Measurements from ENCODE around the gene RIN2. TPM values are rescaled to one million over a fixed set of nuclear protein-coding genes. Genes with fewer than 3 reads are reported as not detected.

RIN2 gene
- total RNA-seq, 3 donors from 2014 or later (not counting 1 experiment from before 2014, with no cell fraction given), result 0.72 to 2.7 (median 2.7) TPM

GRCh38 chr20:19773471-19773870 is 15.4 kb downstream of the RIN2 start:
- Histone ChIP-seq H3K4me1 (ENCODE audit: control insufficient read depth, insufficient read depth, low read length) (no peaks in the 10 kb centered on the region), H3K27me3 (ENCODE audit: control insufficient read depth, insufficient read depth, low read length) (no peaks in the 10 kb centered on the region), H3K4me3 (ENCODE audit: low read length) (no peak overlapping the region), H3K27ac (ENCODE audit: low read length) (no peak overlapping the region), H3K9me3 (ENCODE audit: control insufficient read depth, insufficient read depth, low read length) (no peaks in the 10 kb centered on the region), H3K36me3 (ENCODE audit: control insufficient read depth, insufficient read depth, low read length) (no peaks in the 10 kb centered on the region)
- 81% methylated on average over 3 of the region's 4 CpGs for WGBS (ENCODE audit: insufficient coverage)
- H3K27ac Mint-ChIP-seq, result no peak overlapping the region
- no peak for TF ChIP-seq CTCF (IDR thresholded peaks at IDR 0.05)
- ATAC-seq (no peak), DNase-seq (no peak)
- peaks cover 12 to 13% of the 10 kb centered on the region in 2 donors for H3K27me3 Mint-ChIP-seq (ENCODE audit: low read depth in 2 of 2)
- H3K4me1 Mint-ChIP-seq, result no peaks in the 10 kb centered on the region
- no peaks in the 10 kb centered on the region for H3K36me3 Mint-ChIP-seq
- intact Hi-C loops (cut with micrococcal nuclease), result no loop called here
- no peak overlapping the region for H3K4me3 Mint-ChIP-seq
- no peaks in the 10 kb centered on the region for H3K9me3 Mint-ChIP-seq

GRCh38 chr20:19774135-19774933 is 16.3 kb downstream of the RIN2 start:
- no peaks in the 10 kb centered on the region for H3K27me3 ChIP-seq (ENCODE audit: control insufficient read depth, insufficient read depth, low read length)
- intact Hi-C loops (cut with micrococcal nuclease), result no loop called here
- H3K9me3 ChIP-seq (ENCODE audit: control insufficient read depth, insufficient read depth, low read length), result no peaks in the 10 kb centered on the region
- no peaks in the 10 kb centered on the region for H3K4me1 ChIP-seq (ENCODE audit: control insufficient read depth, insufficient read depth, low read length)
- Mint-ChIP-seq H3K36me3 (no peaks in the 10 kb centered on the region), H3K27ac (no peak overlapping the region), H3K9me3 (no peaks in the 10 kb centered on the region), H3K27me3 (ENCODE audit: low read depth in 2 of 2) (peaks cover 12 to 13% of the 10 kb centered on the region in 2 donors), H3K4me3 (no peak overlapping the region), H3K4me1 (no peaks in the 10 kb centered on the region)
- 85% methylated on average over 4 of the region's 4 CpGs for WGBS (ENCODE audit: insufficient coverage)
- H3K36me3 ChIP-seq (ENCODE audit: control insufficient read depth, insufficient read depth, low read length), result no peaks in the 10 kb centered on the region
- ATAC-seq (no peak), DNase-seq (no peak)
- no peak overlapping the region for H3K4me3 ChIP-seq (ENCODE audit: low read length)
- H3K27ac ChIP-seq (ENCODE audit: low read length), result no peak overlapping the region
- no peak for TF ChIP-seq CTCF (IDR thresholded peaks at IDR 0.05)

GRCh38 chr20:19775353-19776253 is 17.5 kb downstream of the RIN2 start:
- DNase-seq, result no peak
- Histone ChIP-seq H3K4me3 (ENCODE audit: low read length) (no peak overlapping the region), H3K36me3 (ENCODE audit: control insufficient read depth, insufficient read depth, low read length) (no peaks in the 10 kb centered on the region), H3K9me3 (ENCODE audit: control insufficient read depth, insufficient read depth, low read length) (no peaks in the 10 kb centered on the region), H3K4me1 (ENCODE audit: control insufficient read depth, insufficient read depth, low read length) (no peaks in the 10 kb centered on the region), H3K27ac (ENCODE audit: low read length) (no peak overlapping the region), H3K27me3 (ENCODE audit: control insufficient read depth, insufficient read depth, low read length) (no peaks in the 10 kb centered on the region)
- no peak overlapping the region for H3K4me3 Mint-ChIP-seq
- 74% methylated on average over 5 of the region's 7 CpGs for WGBS (ENCODE audit: insufficient coverage)
- no peaks in the 10 kb centered on the region for H3K9me3 Mint-ChIP-seq
- no peaks in the 10 kb centered on the region for H3K36me3 Mint-ChIP-seq
- ATAC-seq, result no peak
- no peaks in the 10 kb centered on the region for H3K4me1 Mint-ChIP-seq
- peaks cover 12 to 13% of the 10 kb centered on the region in 2 donors for H3K27me3 Mint-ChIP-seq (ENCODE audit: low read depth in 2 of 2)
- H3K27ac Mint-ChIP-seq, result no peak overlapping the region
- intact Hi-C loops (cut with micrococcal nuclease), result no loop called here
- no peak for TF ChIP-seq CTCF (IDR thresholded peaks at IDR 0.05)

All from natural killer cell (primary cell).